Stimulated activated CD4-positive, alpha-beta T cell treated with anti-CD3 and anti-CD28 coated beads, Interleukin-1b, Interleukin-23, amount 100 ng/mL, for 48 hours (primary cell): ENCODE data around the gene ELAC2.
A peak's percentile ranks its signal among the peaks of the same experiment; 100 is the strongest.

Experiments
- DNase-seq: peaks from one replicate; pipeline ENCODE4 v3.0.0-alpha.2; 2020

ELAC2 gene

GRCh38 chr17:13017655-13018459, at the start of gene ELAC2:
Gene ELAC2, minus strand, starts transcription at chr17:13018027. Its CDS starts 80 bp downstream, at chr17:13017947.
- peak; percentile 97 for DNase-seq

GRCh38 chr17:13065032-13065431, 47.2 kb upstream of the ELAC2 start:
- no peak for DNase-seq

GRCh38 chr17:13055131-13055530, 37.3 kb upstream of the ELAC2 start:
- DNase-seq, result no peak

- no peak for DNase-seq
These were observed 36.8 kb upstream of the ELAC2 start for GRCh38 chr17:13054666-13055065.

- DNase-seq, result no peak
These were observed 34.1 kb upstream of the ELAC2 start for GRCh38 chr17:13051915-13052314.

GRCh38 chr17:13047011-13047606, 29.3 kb upstream of the ELAC2 start:
- no peak for DNase-seq

GRCh38 chr17:13046361-13046760, 28.5 kb upstream of the ELAC2 start:
- no peak for DNase-seq

- DNase-seq, result no peak
These were observed 26.8 kb upstream of the ELAC2 start for GRCh38 chr17:13044572-13045065.

- no peak for DNase-seq
These were observed 21.3 kb upstream of the ELAC2 start for GRCh38 chr17:13038931-13039665.

- no peak for DNase-seq
These were observed 18.9 kb upstream of the ELAC2 start for GRCh38 chr17:13036751-13037150.

- DNase-seq, result no peak
These were observed 17.6 kb upstream of the ELAC2 start for GRCh38 chr17:13035420-13035819.

- peak; percentile 40 for DNase-seq
These were observed 14.0 kb upstream of the ELAC2 start for GRCh38 chr17:13031718-13032350.

GRCh38 chr17:13030459-13031300, 12.9 kb upstream of the ELAC2 start:
- DNase-seq, result peak; percentile 16

- no peak for DNase-seq
These were observed 12.2 kb upstream of the ELAC2 start for GRCh38 chr17:13030056-13030455.

GRCh38 chr17:13029340-13029739, 11.5 kb upstream of the ELAC2 start:
- DNase-seq, result no peak

- DNase-seq, result no peak
These were observed 9.4 kb upstream of the ELAC2 start for GRCh38 chr17:13027246-13027645.

GRCh38 chr17:13025687-13026086, 7.9 kb upstream of the ELAC2 start:
- no peak for DNase-seq

GRCh38 chr17:13025258-13025627, 7.4 kb upstream of the ELAC2 start:
- DNase-seq, result no peak

- peak; percentile 59 for DNase-seq
These were observed 6.9 kb upstream of the ELAC2 start for GRCh38 chr17:13024526-13025257.

GRCh38 chr17:13024016-13024415, 6.2 kb upstream of the ELAC2 start:
- no peak for DNase-seq

GRCh38 chr17:13016881-13017654, 759 bp downstream of the ELAC2 start:
- no peak for DNase-seq
